Adrenal gland (tissue), 5 donors: ENCODE data around the gene DENND4A.

ENCODE experiments used
- POLR2A ChIP-seq, 2 donors: fragments of 450-650 bp; IDR thresholded peaks; one replicate each; pipeline ENCODE4 v1.6.1; 2017; ENCODE audit warnings: antibody characterized with exemption in 2 of 2, mild to moderate bottlenecking in 2 of 2, moderate library complexity in 1 of 2
- TF ChIP-seq, protein P1 (sequence below), 6 experiments: fragments of 450-650 bp in 4 of 6; fragments of 200-600 bp in 2 of 6; sonication (generic) in 1 of 6; IDR thresholded peaks; 1 replicate in 5 of 6; 2 replicates in 1 of 6; pipeline versions ENCODE4 v1.5.1 to v1.8.0; 2016 to 2021; ENCODE audit warnings: antibody characterized with exemption in 6 of 6, mild to moderate bottlenecking in 2 of 6, moderate library complexity in 1 of 6
- donor health status: DM: no; HTN: no; CAD: no.

- TF ChIP-seq, protein P1, sequence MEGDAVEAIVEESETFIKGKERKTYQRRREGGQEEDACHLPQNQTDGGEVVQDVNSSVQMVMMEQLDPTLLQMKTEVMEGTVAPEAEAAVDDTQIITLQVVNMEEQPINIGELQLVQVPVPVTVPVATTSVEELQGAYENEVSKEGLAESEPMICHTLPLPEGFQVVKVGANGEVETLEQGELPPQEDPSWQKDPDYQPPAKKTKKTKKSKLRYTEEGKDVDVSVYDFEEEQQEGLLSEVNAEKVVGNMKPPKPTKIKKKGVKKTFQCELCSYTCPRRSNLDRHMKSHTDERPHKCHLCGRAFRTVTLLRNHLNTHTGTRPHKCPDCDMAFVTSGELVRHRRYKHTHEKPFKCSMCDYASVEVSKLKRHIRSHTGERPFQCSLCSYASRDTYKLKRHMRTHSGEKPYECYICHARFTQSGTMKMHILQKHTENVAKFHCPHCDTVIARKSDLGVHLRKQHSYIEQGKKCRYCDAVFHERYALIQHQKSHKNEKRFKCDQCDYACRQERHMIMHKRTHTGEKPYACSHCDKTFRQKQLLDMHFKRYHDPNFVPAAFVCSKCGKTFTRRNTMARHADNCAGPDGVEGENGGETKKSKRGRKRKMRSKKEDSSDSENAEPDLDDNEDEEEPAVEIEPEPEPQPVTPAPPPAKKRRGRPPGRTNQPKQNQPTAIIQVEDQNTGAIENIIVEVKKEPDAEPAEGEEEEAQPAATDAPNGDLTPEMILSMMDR (IDR thresholded peaks at IDR 0.05): no peak
- no peak for TF ChIP-seq POLR2A (IDR thresholded peaks at IDR 0.05)
Measured at GRCh38 chr15:65634356-65634755, 157.7 kb downstream of the DENND4A start.
